Measurements from ENCODE around the gene MB21D2. TPM values are rescaled to one million over a fixed set of nuclear protein-coding genes. Genes with fewer than 3 reads are reported as not detected.

MB21D2 gene
- total and polyA plus RNA-seq, 2 of the 8 experiments (the other 6 are each of a cell fraction or from before 2014, with no cell fraction given), result 10.0 to 21.0 TPM

DNA sequence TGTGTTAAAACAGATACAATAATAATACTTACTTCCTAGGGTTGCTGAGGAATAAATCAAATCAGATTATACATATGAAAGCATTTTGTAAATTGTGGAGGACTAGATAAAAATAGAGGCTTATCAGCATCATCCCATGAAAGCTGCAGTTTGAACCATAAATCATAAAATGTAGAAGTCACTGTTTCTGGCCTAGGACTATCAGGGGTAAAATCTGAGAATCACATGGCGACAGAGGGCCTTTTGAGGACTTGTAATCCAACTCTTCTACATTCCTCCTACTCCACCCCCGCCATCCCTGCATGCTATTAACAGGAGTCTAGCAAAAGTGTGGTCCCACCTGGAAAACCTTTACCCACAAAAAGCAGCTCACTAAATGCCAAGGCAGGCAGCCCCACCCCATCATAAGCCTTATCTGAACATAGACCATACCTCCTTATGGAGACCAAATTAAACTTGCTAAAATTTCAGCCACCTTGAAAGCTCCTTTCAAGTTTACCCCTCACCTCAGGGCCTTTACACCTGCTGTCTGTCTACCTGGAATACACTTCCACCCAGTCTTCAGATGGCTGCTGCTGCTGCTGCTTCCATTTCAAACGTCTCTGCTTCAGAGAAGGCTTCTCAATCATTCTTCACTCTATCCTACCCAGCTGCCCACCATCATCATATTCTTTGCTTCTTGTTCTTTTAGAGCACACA lies 11.5 kb downstream of the MB21D2 start:
- Histone ChIP-seq H3K4ac (replicated peaks; ENCODE audit: insufficient read length, low read depth, low read length) (no peak overlapping the region), H3K4me3 (ENCODE audit: extremely low read depth in 1 of 4, insufficient read depth in 2 of 4, low read depth in 3 of 4, low read length in 4 of 4) (no peak overlapping the region), H3K9ac (replicated peaks in 1 of 4; ENCODE audit: extremely low read depth in 1 of 4, low read depth in 3 of 4, low read length in 3 of 4) (no peak overlapping the region), H2BK12ac (ENCODE audit: low read depth, low read length) (no peak overlapping the region), H3K14ac (ENCODE audit: insufficient read length) (no peak overlapping the region), H3K23ac (ENCODE audit: insufficient read length) (no peak overlapping the region), H4K91ac (replicated peaks; ENCODE audit: insufficient read length, low read length) (no peak overlapping the region), H3K79me2 (ENCODE audit: control insufficient read depth in 1 of 2, insufficient read depth in 2 of 2, low read length in 2 of 2) (peaks cover 15 to 93% of the 10 kb centered on the region in 2 experiments), H2BK15ac (ENCODE audit: low read length) (no peak overlapping the region), H3K27me3 (replicated peaks in 1 of 4; ENCODE audit: control insufficient read depth in 3 of 4, extremely low read depth in 1 of 4, insufficient read depth in 3 of 4, low read length in 3 of 4) (no peaks in the 10 kb centered on the region), H2BK20ac (ENCODE audit: low read length) (no peak overlapping the region), H3K56ac (replicated peaks; ENCODE audit: insufficient read length, low read depth, low read length) (no peak overlapping the region), H3K4me1 (replicated peaks in 1 of 4; ENCODE audit: control insufficient read depth in 3 of 4, insufficient read depth in 4 of 4, low read length in 3 of 4) (peaks cover 0 to under 1% (median 0%) of the 10 kb centered on the region in 4 experiments; a peak in 1 of 7 replicates), H3K9me3 (ENCODE audit: insufficient read depth in 2 of 2, low read depth in 1 of 2, low read length in 1 of 2) (peaks cover 8 to 9% of the 10 kb centered on the region in 2 experiments; a peak in 2 of 4 replicates), H2AFZ (ENCODE audit: low read length) (no peak overlapping the region), H4K20me1 (replicated peaks in 1 of 2; ENCODE audit: control insufficient read depth in 1 of 2, insufficient read depth in 2 of 2, low read length in 2 of 2) (peaks cover 0 to 2% of the 10 kb centered on the region in 2 experiments), H2AK5ac (ENCODE audit: low read depth, low read length) (no peak overlapping the region), H3K27ac (ENCODE audit: low read depth, low read length) (no peak overlapping the region), H3K18ac (ENCODE audit: extremely low read depth, low read length) (no peak overlapping the region), H3K4me2 (ENCODE audit: insufficient read depth in 1 of 2, low read depth in 2 of 2, low read length in 2 of 2) (no peak overlapping the region), H2BK120ac (replicated peaks; ENCODE audit: low read depth, low read length) (no peak overlapping the region), H3K79me1 (ENCODE audit: low read depth, low read length) (peaks cover 11% of the 10 kb centered on the region; the same call in 1 of the 2 replicates), H3K23me2 (ENCODE audit: low read depth, low read length) (no peaks in the 10 kb centered on the region), H4K8ac (ENCODE audit: extremely low read depth, insufficient read depth, low read length) (no peak overlapping the region), H2BK5ac (ENCODE audit: low read depth, low read length) (no peak overlapping the region), H4K5ac (ENCODE audit: insufficient read length, low read depth, low read length) (no peak overlapping the region), H3K36me3 (ENCODE audit: control insufficient read depth in 2 of 4, insufficient read depth in 4 of 4, low read length in 3 of 4) (0 out of 8 replicates have a peak, but pooled peaks cover 0 to 5% (median 1%) of the 10 kb centered on the region in 4 experiments)
- WGBS, 2 experiments (ENCODE audit: extremely low coverage in 1 of 2, insufficient coverage in 1 of 2, insufficient read length in 1 of 2, insufficient replicate concordance in 2 of 2, low coverage in 1 of 2, low lambda C conversion rate in 2 of 2, missing lambda C conversion rate in 1 of 2), result 90% methylated on average over 3 of the region's 3 CpGs; no CpG with 5 or more reads in 1 of the 2 experiments
- no peak for DNase-seq (ENCODE audit: low read depth in 1 of 2, low spot score in 2 of 2)
- FAIRE-seq, result no peak
- TF ChIP-seq KDM1A (IDR thresholded peaks at IDR 0.05; ENCODE audit: borderline replicate concordance, low read length), result peak; percentile 63; the same call in 1 of the 2 replicates
- no peak for TF ChIP-seq TCF12 (IDR thresholded peaks at IDR 0.05; ENCODE audit: low read depth, low read length)
- POLR2A ChIA-PET (ENCODE audit: partially characterized antibody), result interaction anchor here (0.6 to 1.9 kb wide), 3 partner anchors 12 to 77 kb away, joined by 3 to 6 read pairs (median 5); partner anchors contain the start of gene MB21D2
- CTCF ChIA-PET (ENCODE audit: partially characterized antibody), result interaction anchor here (1.6 kb wide), 1 partner anchor 9 kb away, joined by 3 read pairs; no protein-coding TSS in a partner anchor

Measured in H1 (cell line).